Small intestine (tissue), 7 donors: ENCODE data around the gene IFNLR1. TPM values are rescaled to one million over a fixed set of nuclear protein-coding genes. Genes with fewer than 3 reads are reported as not detected.

Experiments
- DNase-seq, 2 donors: peaks; one replicate each; pipeline versions ENCODE4 v3.0.0 to v3.0.0-alpha.2; 2013
- FAIRE-seq: peaks from 2 replicates; lab custom pipeline; 2012; peaks lifted over from hg19 to GRCh38; lab: Jason Lieb, UNC
- H3K27ac ChIP-seq, 3 donors: one replicate each; pipeline ENCODE4 v1.5.1; 2013; ENCODE audit warnings: low read length in 2 of 3, mild to moderate bottlenecking in 2 of 3, control low read depth in 1 of 3, inconsistent platforms in 1 of 3, low read depth in 1 of 3, moderate library complexity in 1 of 3
- H3K27me3 ChIP-seq, 3 donors: one replicate each; pipeline ENCODE4 v1.6.1; 2013; ENCODE audit warnings: low read length in 3 of 3, inconsistent platforms in 1 of 3; ENCODE audit not compliant: control insufficient read depth in 3 of 3, insufficient read depth in 3 of 3
- H3K36me3 ChIP-seq, 3 donors: one replicate each; pipeline ENCODE4 v1.6.1; 2013; ENCODE audit warnings: low read length in 3 of 3, inconsistent platforms in 1 of 3, low read depth in 1 of 3, mild to moderate bottlenecking in 1 of 3, moderate library complexity in 1 of 3; ENCODE audit not compliant: control insufficient read depth in 3 of 3, insufficient read depth in 2 of 3
- H3K4me1 ChIP-seq, 3 donors: one replicate each; pipeline ENCODE4 v1.6.1; 2013; ENCODE audit warnings: low read length in 2 of 3, inconsistent platforms in 1 of 3, low read depth in 1 of 3, mild to moderate bottlenecking in 1 of 3, moderate library complexity in 1 of 3; ENCODE audit not compliant: control insufficient read depth in 3 of 3, insufficient read depth in 2 of 3
- H3K4me3 ChIP-seq, 3 donors: one replicate each; pipeline ENCODE4 v1.5.1; 2013; ENCODE audit warnings: low read length in 3 of 3, control low read depth in 1 of 3, inconsistent platforms in 1 of 3, low read depth in 1 of 3, mild to moderate bottlenecking in 1 of 3, moderate library complexity in 1 of 3
- H3K9me3 ChIP-seq, 2 donors: one replicate each; pipeline ENCODE4 v1.6.1; 2013; ENCODE audit warnings: low read depth in 1 of 2, low read length in 1 of 2; ENCODE audit not compliant: control insufficient read depth in 2 of 2, insufficient read depth in 1 of 2
- WGBS, 3 donors: extraction: QIAGEN DNeasy Blood & Tissue Kit; methylation state at CpG; one replicate each; pipeline ENCODE4 v1.1.7; 2013; 5-methylcytosine and 5-hydroxymethylcytosine counted together
- polyA plus RNA-seq, 4 donors: library from polyadenylated mRNA; stranded (reverse) in 3 of 4; unstranded in 1 of 4; fragments of 200-250 nt in 3 of 4; fragments of 120-200 nt in 1 of 4; gene quantifications; one replicate each; pipeline versions ENCODE4 v1.2.1 to v1.2.3, GENCODE V29; 2013
- donor health status: healthy with polysubstance abuse.
- donor health status: control.
- donor health status: control.
- donor health status: Bipolar disorder and iron deficiency.
- donor health status: healthy.

Gene IFNLR1
- polyA plus RNA-seq, 4 donors: 4.8 to 9.8 (median 6.9) TPM

- H3K4me3 ChIP-seq: no peak overlapping the region
- no peaks in the 10 kb centered on the region for H3K9me3 ChIP-seq
- peaks cover 0 to 82% (median 4%) of the 10 kb centered on the region in 3 donors for H3K4me1 ChIP-seq
- H3K27me3 ChIP-seq: no peaks in the 10 kb centered on the region
- FAIRE-seq (no peak), DNase-seq (no peak)
- WGBS, 3 donors: 72 to 91% (median 83%) methylated on average over 5 to 7 of the region's 7 CpGs
- peak overlapping the region in 1 of 3 donors; percentile 99 for H3K27ac ChIP-seq
- H3K36me3 ChIP-seq: peaks cover 0 to 54% (median 0%) of the 10 kb centered on the region in 3 donors
Measured at GRCh38 chr1:24104854-24105253, 82.2 kb downstream of the IFNLR1 start.

Other genes with a start within 250 kb of the IFNLR1 start
- gene PNRC2, start 227.5 kb downstream of the IFNLR1 start, polyA plus RNA-seq: 100 to 1,000 TPM; 114 to 181 (median 126) TPM
- 100 to 1,000 TPM in 1 of 4 donors, 10 to 100 TPM in 3; 35.9 to 166 (median 56.3) TPM for gene SRSF10, start 207.0 kb downstream of the IFNLR1 start, polyA plus RNA-seq
- gene MYOM3, start 75.2 kb downstream of the IFNLR1 start, polyA plus RNA-seq: 10 to 100 TPM in 1 of 4 donors, 1 to 10 TPM in 3; 1.7 to 84.8 (median 5.7) TPM
- 100 to 1,000 TPM in 1 of 4 donors, 10 to 100 TPM in 3; 16.3 to 131 (median 25.2) TPM for gene IL22RA1, start 44.1 kb downstream of the IFNLR1 start, polyA plus RNA-seq
- gene GRHL3, start 132.1 kb upstream of the IFNLR1 start, polyA plus RNA-seq: under 1 TPM in 3 of 4 donors, not detected in 1; 0.28 to 0.67 (median 0.31) TPM
- 10 to 100 TPM in 1 of 4 donors, 1 to 10 TPM in 3; 5.7 to 10.3 (median 6.5) TPM for gene STPG1, start 226.5 kb upstream of the IFNLR1 start, polyA plus RNA-seq
- 10 to 100 TPM in 3 of 4 donors, 1 to 10 TPM in 1; 4.9 to 16.4 (median 13.3) TPM for gene NIPAL3, start 228.5 kb upstream of the IFNLR1 start, polyA plus RNA-seq